GM12878 (cell line): Measurements from ENCODE around the gene ZFHX2. TPM values are rescaled to one million over a fixed set of nuclear protein-coding genes. Genes with fewer than 3 reads are reported as not detected.

Experiments
- ATAC-seq: fragments of 200-7000 bp; cut with Tn5 transposase; 3 replicates; pipeline ENCODE4 v1.9.1; 2020; ENCODE audit warnings: mild to moderate bottlenecking, moderate library complexity
- BruUV-seq: library from RNA; stranded (reverse); fragments of 400-500 nt; replicated peaks from 2 replicates; lab custom pipeline; 2021; lab: Mats Ljungman, UMichigan
- CTCF ChIA-PET: fragments of 300-600 bp; sonication (Branson Sonifier 250); formaldehyde crosslinking; extraction: SDS; loops from one replicate; lab custom pipeline; 2021; ENCODE audit warnings: inconsistent platforms; lab: Yijun Ruan, JAX
- POLR2A ChIA-PET: fragments of 350-600 bp; formaldehyde crosslinking; extraction: SDS; loops from one replicate; lab custom pipeline; 2021; ENCODE audit warnings: inconsistent platforms; lab: Charles Lee
- RAD21 ChIA-PET: fragments of 300-600 bp; sonication (Branson Sonifier 250); formaldehyde crosslinking; loops from one replicate; lab custom pipeline; 2023; ENCODE audit warnings: antibody characterized with exemption; ENCODE audit not compliant: unreplicated experiment; lab: Charles Lee
- SMC1A ChIA-PET: fragments of 300-600 bp; sonication (Branson Sonifier 250); formaldehyde crosslinking; loops from one replicate; lab custom pipeline; 2023; ENCODE audit not compliant: unreplicated experiment, uncharacterized antibody; lab: Charles Lee
- DNase-seq: peaks from one replicate; pipeline ENCODE4 v3.0.0-alpha.2; 2011; ENCODE audit warnings: low read depth, low spot score
- FAIRE-seq: peaks from 3 replicates; lab custom pipeline; 2011; peaks lifted over from hg19 to GRCh38; lab: Jason Lieb, UNC
- H2AFZ ChIP-seq: 2 replicates; pipeline ENCODE4 v1.6.0; 2011; ENCODE audit warnings: low read depth, low read length, control low read depth; ENCODE audit not compliant: control insufficient read depth
- H3K27ac ChIP-seq: 2 replicates; pipeline ENCODE4 v1.5.1; 2011; ENCODE audit warnings: control low read depth; ENCODE audit not compliant: control insufficient read depth, insufficient read depth
- H3K27me3 ChIP-seq, 2 experiments: replicated peaks in 1 of 2; 2 replicates each; pipeline versions ENCODE4 v1.6.0 to v1.6.1; 2011; ENCODE audit warnings: low read length in 1 of 2; ENCODE audit not compliant: control insufficient read depth in 2 of 2, insufficient read depth in 2 of 2
- H3K36me3 ChIP-seq, 2 experiments: 2 replicates each; pipeline ENCODE4 v1.5.1; 2011; ENCODE audit warnings: low read length in 1 of 2; ENCODE audit not compliant: control insufficient read depth in 2 of 2, insufficient read depth in 2 of 2
- H3K4me1 ChIP-seq: 2 replicates; pipeline ENCODE4 v1.6.1; 2011; ENCODE audit warnings: mild to moderate bottlenecking, low read length, moderate library complexity, mixed read lengths; ENCODE audit not compliant: control insufficient read depth, insufficient read depth
- H3K4me2 ChIP-seq: 2 replicates; pipeline ENCODE4 v1.6.0; 2011; ENCODE audit warnings: control low read depth; ENCODE audit not compliant: control insufficient read depth, insufficient read depth
- H3K4me3 ChIP-seq: fragments of 200-600 bp; sonication (generic); 2 replicates; pipeline ENCODE4 v1.5.1; 2016
- H3K79me2 ChIP-seq: 2 replicates; pipeline ENCODE4 v1.6.0; 2011; ENCODE audit warnings: low read length; ENCODE audit not compliant: control insufficient read depth, insufficient read depth
- H3K9ac ChIP-seq: 2 replicates; pipeline ENCODE4 v1.8.0; 2011; ENCODE audit warnings: low read length, control low read depth, mixed read lengths; ENCODE audit not compliant: control insufficient read depth, insufficient read depth
- H3K9me3 ChIP-seq: replicated peaks from 3 replicates; pipeline ENCODE4 v1.5.1; 2011; ENCODE audit warnings: mild to moderate bottlenecking, low read length; ENCODE audit not compliant: control insufficient read depth, insufficient read depth
- H4K20me1 ChIP-seq: 2 replicates; pipeline ENCODE4 v1.6.0; 2011; ENCODE audit not compliant: control insufficient read depth, insufficient read depth
- CHD1 ChIP-seq: IDR thresholded peaks from 2 replicates; pipeline ENCODE4 v1.6.1; 2012; ENCODE audit warnings: low read depth, low read length, improper control_type of control experiment
- ESRRA ChIP-seq: IDR thresholded peaks from 2 replicates; pipeline ENCODE4 v1.6.1; 2012; ENCODE audit warnings: mild to moderate bottlenecking, low read length, improper control_type of control experiment
- ZNF274 ChIP-seq: IDR thresholded peaks from one replicate; pipeline ENCODE4 v1.8.0; 2011; ENCODE audit not compliant: insufficient read length, insufficient read depth
- WGBS: methylation state at CpG from one replicate; pipeline ENCODE4 v1.1.6; 2016; ENCODE audit warnings: low lambda C conversion rate; ENCODE audit not compliant: insufficient replicate concordance, insufficient coverage; ENCODE audit errors: missing lambda C conversion rate; 5-methylcytosine and 5-hydroxymethylcytosine counted together
- in situ Hi-C: fragments of 300-500 bp; cut with MboI; formaldehyde crosslinking; loops from 9 replicates; pipeline ENCODE4 v1.14.3; 2018; ENCODE audit warnings: mixed read lengths
- intact Hi-C: fragments of 100-400 bp; cut with micrococcal nuclease; formaldehyde crosslinking; loops from one replicate; pipeline ENCODE4 v1.14.2; 2022; ENCODE audit not compliant: unreplicated experiment
- polyA plus RNA-seq, 11 experiments: library from polyadenylated mRNA; depleted of rRNA in 4 of 11; unstranded in 6 of 11; stranded (reverse) in 5 of 11; fragments of >200 nt; fragmentation: Nextera tagmentation in 4 of 11; fragmentation: Illumina TruSeq in 1 of 11; extraction: Ambion mirVana in 4 of 11; extraction: Trizol in 1 of 11; gene quantifications; 1 replicate in 1 of 11; 2 replicates in 10 of 11; pipeline versions ENCODE4 v1.2.1 to v1.2.3, GENCODE V29; 2011 to 2016; ENCODE audit warnings: inconsistent platforms in 2 of 11, missing spikeins in 2 of 11, low read depth in 1 of 11
- total RNA-seq, 4 experiments: library from RNA; depleted of rRNA in 3 of 4; stranded (reverse); fragments of >200 nt in 3 of 4; fragmentation: Illumina TruSeq in 1 of 4; extraction: Trizol in 1 of 4; gene quantifications; 2 replicates each; pipeline versions ENCODE4 v1.2.1 to v1.2.3, GENCODE V29; 2013 to 2021
- TF ChIP-seq, protein P1 (sequence below): fragments of 450-650 bp; formaldehyde crosslinking; IDR thresholded peaks from 2 replicates; pipeline ENCODE4 v1.5.0; 2022; ENCODE audit warnings: mild to moderate bottlenecking, missing genetic modification characterization
- TF ChIP-seq, protein P2 (sequence below): fragments of 450-650 bp; IDR thresholded peaks from 2 replicates; pipeline ENCODE4 v1.6.1; 2017; ENCODE audit warnings: antibody characterized with exemption, mild to moderate bottlenecking, moderate library complexity

The ZFHX2 gene
- total and polyA plus RNA-seq, 10 of the 15 experiments (the other 5 are each of a cell fraction or from before 2014, with no cell fraction given) = 0.27 to 2.2 (median 0.55) TPM

DNA sequence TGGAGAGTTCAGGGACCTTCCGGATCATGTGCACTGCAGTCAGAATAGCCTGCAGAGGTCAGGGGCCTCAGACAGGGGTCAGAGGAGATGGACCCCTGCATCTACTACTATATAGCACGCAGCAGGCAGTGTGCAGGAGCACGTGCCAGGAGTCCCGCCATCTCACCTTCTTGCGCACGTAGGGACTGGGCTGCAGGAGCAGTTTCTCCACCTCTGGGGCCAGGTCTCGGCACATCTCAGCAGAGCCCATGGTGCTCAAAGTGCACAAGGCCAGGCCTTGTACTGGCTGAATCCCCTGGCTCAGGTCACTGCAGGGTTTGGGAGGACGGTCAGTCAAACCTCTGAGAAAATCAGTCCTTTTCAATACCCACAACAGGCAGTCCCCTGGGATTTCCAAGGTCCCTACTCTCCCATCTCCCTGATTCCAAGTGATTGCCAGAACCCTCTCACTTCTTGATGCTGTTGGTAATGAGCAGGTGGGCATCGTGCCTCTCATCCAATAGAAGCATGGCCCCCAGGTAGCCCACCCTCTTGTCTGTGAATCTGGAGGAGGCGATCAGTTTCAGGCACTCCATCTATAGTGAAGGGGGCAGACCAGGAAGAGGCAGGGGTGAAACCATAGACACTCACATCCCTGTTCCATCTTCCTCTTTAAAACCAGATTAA lies 14.7 kb upstream of the ZFHX2 start:
- intact Hi-C loops = no loop called here
- Histone ChIP-seq H3K9ac (peak overlapping the region; percentile 66; the same call in 1 of the 2 replicates), H2AFZ (no peak overlapping the region), H3K79me2 (peaks cover 13% of the 10 kb centered on the region), H3K27ac (peak overlapping the region; percentile 76; the same call in 1 of the 2 replicates), H3K9me3 (no peaks in the 10 kb centered on the region), H3K4me2 (peak overlapping the region; percentile 92), H4K20me1 (no peaks in the 10 kb centered on the region), H3K27me3 (no peaks in the 10 kb centered on the region), H3K4me1 (peaks cover 11% of the 10 kb centered on the region), H3K36me3 (peaks cover 9 to 12% of the 10 kb centered on the region in 2 experiments; a peak in 3 of 4 replicates), H3K4me3 (peak overlapping the region; percentile 93)
- TF ChIP-seq, protein P1, sequence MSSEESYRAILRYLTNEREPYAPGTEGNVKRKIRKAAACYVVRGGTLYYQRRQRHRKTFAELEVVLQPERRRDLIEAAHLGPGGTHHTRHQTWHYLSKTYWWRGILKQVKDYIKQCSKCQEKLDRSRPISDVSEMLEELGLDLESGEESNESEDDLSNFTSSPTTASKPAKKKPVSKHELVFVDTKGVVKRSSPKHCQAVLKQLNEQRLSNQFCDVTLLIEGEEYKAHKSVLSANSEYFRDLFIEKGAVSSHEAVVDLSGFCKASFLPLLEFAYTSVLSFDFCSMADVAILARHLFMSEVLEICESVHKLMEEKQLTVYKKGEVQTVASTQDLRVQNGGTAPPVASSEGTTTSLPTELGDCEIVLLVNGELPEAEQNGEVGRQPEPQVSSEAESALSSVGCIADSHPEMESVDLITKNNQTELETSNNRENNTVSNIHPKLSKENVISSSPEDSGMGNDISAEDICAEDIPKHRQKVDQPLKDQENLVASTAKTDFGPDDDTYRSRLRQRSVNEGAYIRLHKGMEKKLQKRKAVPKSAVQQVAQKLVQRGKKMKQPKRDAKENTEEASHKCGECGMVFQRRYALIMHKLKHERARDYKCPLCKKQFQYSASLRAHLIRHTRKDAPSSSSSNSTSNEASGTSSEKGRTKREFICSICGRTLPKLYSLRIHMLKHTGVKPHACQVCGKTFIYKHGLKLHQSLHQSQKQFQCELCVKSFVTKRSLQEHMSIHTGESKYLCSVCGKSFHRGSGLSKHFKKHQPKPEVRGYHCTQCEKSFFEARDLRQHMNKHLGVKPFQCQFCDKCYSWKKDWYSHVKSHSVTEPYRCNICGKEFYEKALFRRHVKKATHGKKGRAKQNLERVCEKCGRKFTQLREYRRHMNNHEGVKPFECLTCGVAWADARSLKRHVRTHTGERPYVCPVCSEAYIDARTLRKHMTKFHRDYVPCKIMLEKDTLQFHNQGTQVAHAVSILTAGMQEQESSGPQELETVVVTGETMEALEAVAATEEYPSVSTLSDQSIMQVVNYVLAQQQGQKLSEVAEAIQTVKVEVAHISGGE = no peak
- TF ChIP-seq, protein P2, sequence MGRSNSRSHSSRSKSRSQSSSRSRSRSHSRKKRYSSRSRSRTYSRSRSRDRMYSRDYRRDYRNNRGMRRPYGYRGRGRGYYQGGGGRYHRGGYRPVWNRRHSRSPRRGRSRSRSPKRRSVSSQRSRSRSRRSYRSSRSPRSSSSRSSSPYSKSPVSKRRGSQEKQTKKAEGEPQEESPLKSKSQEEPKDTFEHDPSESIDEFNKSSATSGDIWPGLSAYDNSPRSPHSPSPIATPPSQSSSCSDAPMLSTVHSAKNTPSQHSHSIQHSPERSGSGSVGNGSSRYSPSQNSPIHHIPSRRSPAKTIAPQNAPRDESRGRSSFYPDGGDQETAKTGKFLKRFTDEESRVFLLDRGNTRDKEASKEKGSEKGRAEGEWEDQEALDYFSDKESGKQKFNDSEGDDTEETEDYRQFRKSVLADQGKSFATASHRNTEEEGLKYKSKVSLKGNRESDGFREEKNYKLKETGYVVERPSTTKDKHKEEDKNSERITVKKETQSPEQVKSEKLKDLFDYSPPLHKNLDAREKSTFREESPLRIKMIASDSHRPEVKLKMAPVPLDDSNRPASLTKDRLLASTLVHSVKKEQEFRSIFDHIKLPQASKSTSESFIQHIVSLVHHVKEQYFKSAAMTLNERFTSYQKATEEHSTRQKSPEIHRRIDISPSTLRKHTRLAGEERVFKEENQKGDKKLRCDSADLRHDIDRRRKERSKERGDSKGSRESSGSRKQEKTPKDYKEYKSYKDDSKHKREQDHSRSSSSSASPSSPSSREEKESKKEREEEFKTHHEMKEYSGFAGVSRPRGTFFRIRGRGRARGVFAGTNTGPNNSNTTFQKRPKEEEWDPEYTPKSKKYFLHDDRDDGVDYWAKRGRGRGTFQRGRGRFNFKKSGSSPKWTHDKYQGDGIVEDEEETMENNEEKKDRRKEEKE = no peak
- TF ChIP-seq CHD1 = no peak
- TF ChIP-seq ESRRA = no peak
- no peak for TF ChIP-seq ZNF274
- CTCF ChIA-PET = interaction anchor here (1.0 to 3.5 kb wide), 5 partner anchors 9 to 91 kb away, joined by 3 to 33 read pairs (median 13); partner anchors contain the start of gene THTPA
- 94% methylated on average over 10 of the region's 10 CpGs for WGBS
- FAIRE-seq = no peak
- BruUV-seq = no TSS peak
- RAD21 ChIA-PET = interaction anchor here (1.5 kb wide), 1 partner anchor 66 kb away, joined by 3 read pairs; no protein-coding TSS in a partner anchor
- POLR2A ChIA-PET = interaction anchor here (1.1 to 1.8 kb wide), 3 partner anchors 8 to 280 kb away, joined by 3 to 8 read pairs (median 4); no protein-coding TSS in a partner anchor
- no peak for DNase-seq
- in situ Hi-C loops = no loop called here
- ATAC-seq = no peak
- SMC1A ChIA-PET = interaction anchor here (1.1 to 9.7 kb wide), 4 partner anchors 9 to 87 kb away, joined by 4 to 124 read pairs (median 7); partner anchors contain the start of gene THTPA
